ENCODE results near the gene NPPA.
"Not testable (repeated sequence)": the region's sequence is repeated elsewhere in the genome, so short reads cannot be mapped to it uniquely, and the experiment has no call there.

NPPA gene

DNA sequence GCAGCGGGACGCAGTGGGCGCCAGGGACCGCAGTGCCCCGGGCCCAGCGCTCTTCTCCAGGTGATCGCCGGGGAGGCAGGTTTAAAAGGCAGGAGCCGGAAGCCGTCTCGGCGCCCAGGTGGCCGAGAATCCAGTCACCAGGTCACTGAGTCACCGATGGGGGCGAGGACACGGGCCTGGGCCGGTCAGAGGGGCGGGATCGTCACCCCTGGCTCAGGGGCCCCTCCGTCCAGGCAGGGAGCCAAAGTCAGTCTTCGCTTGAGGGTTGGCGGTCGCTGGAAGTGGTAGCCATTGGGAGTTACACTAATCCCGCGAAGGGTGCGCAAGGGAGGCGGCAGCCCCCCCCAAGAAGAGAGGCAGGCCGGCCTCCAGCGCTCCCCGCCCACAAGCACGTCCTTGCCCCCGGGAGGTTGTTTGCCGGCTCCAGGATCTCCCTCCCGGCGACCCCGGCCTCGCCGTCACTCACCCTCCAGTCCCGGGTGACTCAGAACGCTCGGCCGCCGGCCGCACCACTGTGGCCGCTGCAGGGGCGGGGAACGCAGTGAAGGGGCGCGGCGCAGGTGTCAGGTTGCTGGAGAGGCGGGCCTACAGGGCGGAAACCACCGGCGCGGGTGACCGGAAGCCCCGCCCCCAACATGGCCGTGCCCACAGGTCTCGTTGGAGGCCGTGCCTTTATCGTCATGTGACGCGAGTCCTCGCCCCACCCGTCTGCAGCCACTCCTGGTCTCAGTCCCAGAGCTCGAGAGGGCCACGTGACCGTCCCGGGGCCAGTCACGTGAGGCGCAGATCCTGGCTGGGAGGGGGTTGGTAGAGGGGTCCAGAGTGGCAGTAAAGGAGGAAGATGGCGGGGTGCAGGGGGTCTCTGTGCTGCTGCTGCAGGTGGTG lies 41.9 kb downstream of the NPPA start, which contains the start of the genes CLCN6 and MTHFR:
TSS of gene CLCN6 (plus strand) at position 770 of the 885 bp plus-strand sequence. CDS start at position 842, 72 bp downstream.
TSS of gene MTHFR (minus strand) at position 543 of the 885 bp plus-strand sequence. CDS start 2,848 bp downstream, outside the sequence.
- peak; percentile 87 for DNase-seq

DNA sequence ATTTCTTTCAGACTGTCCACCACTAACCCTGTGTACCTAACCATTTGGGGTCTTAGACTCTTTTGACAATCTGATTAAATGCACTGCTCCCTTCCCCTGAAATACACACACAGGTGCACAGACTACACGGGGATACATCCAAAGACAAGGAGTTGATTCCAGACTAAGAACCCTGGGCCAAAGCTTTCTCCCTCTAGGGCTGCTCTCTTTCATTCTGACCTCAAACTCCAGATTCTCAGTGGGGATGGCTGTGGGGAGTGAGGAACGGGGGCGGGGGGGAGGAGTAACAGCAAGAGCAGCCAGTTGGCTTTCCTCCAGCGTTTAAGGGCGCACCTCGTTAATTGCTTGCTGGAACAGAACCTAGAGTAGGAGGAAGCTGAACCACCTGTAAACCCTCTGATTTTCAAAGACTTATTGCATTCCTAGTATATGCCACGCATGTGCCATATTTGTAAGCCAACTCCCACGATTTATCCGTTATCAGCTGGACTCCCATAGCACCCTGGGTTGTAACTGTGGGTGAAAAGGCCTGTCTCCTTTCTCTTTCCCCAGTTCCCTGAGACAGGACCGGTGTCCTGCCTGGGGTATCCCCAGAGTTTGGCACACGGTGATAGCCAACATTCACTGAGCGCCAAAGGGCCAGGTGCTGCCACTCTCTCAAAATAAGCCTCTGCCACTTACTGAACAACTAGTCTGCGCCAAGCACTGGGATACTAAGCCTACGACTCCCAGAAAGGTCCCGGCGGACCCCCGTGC lies 42.7 kb downstream of the NPPA start:
- no peak for DNase-seq

DNA sequence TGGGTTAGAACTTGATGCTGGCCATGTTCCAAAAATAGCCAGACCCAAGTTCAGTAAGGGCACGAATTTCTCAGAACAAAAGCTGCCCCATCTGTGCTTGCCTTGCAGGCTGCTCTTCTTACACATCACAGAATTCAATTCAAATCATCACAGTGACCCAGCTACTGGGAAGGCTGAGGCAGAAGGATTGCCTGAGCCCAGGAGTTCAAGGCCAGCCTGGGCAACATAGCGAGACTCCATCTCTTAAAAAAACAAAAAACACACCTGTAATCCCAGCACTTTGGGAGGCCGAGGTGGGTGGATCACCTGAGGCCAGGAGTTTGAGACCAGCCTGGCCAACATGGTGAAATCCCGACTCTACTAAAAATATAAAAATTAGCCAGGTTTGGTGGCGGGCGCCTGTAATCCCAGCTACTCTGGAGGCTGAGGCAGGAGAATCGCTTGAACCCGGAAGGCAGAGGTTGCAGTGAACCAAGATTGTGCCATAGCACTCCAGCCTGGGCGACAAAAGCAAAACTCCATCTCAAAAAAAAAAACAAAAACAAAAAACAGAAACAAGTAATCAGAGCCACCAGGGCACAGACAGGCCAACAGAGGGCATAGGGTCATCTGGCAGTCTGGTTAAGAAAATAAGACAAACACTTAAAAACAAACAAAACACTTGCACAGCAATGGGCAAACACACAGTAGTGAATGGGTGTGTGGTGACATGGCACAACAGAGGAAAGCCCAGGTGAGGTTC lies 43.5 kb downstream of the NPPA start:
- DNase-seq: not testable (repeated sequence)

DNA sequence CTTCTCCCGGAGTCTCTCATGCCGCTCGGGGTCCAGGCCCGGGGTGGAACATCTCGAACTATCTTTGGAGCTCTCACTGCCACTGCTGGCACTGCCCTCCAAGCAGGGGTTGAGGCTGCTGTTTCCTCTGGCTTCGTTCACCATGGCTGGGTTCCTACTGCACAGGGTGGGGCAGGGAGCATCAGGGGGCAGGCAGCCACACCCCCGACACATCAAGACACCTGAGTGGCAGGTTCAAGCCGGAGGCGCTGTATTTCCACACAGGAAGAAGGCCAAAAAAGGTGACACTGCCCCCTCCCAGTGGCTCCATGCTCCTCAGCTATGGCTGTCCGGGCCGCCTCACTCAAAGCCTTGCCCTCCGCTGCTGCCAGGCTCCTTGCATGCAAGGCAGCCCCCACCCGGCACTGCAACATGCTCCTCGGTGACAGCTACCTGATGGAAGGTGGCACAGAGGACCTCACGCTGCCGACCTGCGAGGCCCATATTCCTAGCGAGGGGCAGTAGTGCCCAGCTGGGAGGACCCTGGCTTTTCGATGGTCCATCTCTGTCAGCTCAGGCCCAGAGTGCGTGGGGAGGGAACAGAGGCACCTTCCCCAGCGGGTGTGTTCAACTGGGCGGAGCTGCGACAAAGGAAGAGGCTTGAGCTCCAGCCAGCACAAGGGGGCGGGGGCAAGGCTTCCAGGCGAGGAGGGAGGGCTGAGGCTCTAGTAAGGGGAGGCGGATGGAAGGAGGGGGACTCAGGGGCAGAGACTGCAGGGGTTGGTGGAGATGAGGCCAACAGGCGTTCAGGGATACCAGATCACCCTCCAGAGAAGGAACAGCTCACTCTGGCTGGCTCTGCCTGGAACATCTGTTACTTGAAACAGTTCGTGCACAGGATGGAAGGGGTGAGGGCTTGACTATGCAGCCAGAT lies 44.4 kb downstream of the NPPA start:
- DNase-seq: no peak

DNA sequence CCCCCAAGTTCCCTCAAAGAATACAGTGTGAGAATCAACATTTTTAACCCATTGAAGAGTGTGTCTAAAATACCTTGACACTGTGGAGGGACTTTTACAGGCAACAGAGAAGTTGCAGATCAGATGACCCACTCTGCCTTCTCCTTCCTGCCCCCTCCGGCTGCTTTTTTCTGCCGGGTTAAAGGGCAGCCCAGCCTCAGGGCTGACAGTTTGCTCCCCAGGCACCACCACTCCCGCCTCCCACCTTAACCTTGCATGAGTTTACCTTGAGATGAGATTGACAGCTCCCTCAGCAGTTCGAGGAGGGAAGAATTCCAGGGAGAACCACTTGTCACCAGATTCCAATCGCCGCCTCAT lies 45.0 kb downstream of the NPPA start:
- DNase-seq: no peak

DNA sequence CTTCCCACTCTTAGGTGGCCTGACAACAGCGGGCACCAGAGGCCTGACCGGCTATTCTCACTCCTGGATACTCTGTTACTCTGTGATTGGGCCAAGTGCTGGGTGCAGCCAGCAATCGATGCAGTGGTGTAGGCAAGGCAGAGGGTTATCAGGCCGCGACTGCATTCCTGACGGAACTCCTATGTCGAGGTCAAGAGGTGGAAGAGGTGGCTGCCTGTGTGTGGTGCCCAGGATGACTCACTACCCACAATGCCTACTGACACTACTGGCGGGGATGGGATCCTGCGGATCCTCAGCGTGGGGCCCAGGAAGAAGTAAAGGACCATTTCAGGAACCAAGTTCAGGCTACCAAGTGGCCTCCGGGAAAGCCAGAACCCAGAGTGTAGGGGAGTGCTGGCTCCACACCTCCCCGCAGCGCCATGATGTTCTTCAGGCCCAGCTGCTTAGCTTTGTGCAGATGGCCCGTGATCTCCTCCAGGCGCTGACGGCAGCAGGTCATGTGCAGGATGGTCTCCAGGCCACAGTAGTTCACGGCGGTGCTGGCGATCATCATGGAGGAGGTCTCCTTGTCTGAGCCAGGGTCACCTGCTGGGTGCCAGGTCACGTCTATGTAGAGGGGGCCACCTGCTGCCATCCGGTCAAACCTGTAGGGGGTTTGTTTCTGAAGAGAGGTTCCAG lies 46.7 kb downstream of the NPPA start:
- no peak for DNase-seq

DNA sequence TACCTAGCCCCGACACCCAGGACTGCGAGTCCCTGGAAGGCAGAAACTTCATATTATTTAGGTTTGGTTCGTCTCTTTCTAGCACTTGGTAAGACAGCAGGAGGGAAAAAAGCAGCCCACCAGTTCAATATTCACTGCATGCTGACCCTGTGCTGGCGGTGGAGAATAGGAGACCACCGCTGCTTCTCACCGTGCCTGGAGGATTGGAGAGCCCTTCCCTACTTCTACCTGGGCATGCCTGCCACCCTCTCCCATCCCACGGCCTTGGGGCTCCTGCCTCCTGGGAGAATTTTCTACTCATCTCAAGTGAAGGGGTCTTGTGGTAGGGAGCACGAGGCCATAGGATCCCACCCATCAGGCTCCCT lies 47.2 kb downstream of the NPPA start:
- no peak for DNase-seq

DNA sequence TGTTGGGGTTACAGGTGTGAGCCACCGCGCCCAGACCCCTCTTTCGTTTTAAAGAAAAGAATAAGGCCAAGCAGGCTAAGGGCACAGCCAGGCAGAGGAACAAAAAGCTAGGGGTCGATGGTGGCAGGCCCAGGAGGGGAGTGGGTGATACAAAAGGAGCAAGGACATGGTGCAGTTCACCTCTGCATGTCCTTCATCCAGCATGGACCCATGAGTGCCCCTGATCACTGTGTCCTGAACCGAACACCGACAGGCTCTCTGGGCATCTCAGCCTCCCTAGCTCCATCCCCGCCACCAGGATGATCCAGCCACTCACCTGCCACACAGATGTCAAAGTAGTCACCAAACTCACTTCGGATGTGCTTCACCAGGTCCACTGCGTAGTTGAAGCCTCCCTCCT lies 47.7 kb downstream of the NPPA start:
- DNase-seq: no peak

DNA sequence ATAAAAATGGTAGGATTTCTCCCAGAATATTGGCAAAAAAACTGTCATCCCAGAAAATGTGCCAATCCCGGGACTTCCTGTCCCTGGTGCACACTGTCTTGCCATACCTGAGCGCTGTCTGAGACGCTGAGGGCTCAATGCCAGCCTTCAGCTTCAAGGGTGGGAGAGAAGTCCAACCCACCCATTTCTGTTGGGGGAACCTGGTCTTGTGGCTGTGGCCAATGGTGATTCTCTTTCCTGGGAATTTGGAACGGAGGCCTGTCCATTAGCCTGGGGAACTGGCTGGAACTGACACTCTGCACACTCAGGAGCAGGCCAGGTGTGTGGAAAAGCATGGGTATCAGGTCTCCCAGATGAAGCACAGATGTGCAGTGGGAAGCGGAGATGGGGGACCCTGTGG lies 48.5 kb downstream of the NPPA start:
- no peak for DNase-seq

DNA sequence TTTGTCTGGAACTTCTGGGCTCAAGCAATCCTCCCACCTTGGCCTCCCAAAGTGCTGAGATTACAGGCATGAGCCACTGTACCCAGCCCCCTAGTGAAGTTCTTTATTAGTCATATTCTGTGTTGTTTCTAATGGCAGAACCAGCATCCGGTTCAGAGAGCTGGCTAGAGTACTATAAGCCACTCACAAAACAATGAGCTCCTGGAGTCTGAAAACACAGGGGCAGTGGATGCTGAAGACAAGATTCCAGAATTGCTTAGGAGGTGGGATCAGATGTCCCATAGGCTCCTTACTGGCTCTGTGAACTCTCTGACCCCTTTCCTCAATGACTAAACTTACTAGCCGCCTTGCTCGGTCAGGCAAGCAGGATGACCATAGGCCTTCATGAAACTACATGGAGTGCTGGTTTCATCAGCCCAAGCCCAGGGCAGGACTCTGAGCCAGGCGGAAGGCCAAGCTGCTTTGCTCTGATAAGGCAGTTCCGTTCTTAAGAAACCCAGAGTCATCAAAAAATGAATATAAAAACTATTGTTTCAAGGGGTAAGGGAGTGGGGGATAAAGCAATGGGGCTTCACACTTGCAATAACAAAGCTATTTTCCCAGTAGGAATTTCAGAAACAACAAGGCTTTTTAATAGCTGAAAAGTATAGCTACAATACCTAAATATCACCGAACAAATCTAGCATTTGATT lies 49.9 kb downstream of the NPPA start:
- no peak for DNase-seq

DNA sequence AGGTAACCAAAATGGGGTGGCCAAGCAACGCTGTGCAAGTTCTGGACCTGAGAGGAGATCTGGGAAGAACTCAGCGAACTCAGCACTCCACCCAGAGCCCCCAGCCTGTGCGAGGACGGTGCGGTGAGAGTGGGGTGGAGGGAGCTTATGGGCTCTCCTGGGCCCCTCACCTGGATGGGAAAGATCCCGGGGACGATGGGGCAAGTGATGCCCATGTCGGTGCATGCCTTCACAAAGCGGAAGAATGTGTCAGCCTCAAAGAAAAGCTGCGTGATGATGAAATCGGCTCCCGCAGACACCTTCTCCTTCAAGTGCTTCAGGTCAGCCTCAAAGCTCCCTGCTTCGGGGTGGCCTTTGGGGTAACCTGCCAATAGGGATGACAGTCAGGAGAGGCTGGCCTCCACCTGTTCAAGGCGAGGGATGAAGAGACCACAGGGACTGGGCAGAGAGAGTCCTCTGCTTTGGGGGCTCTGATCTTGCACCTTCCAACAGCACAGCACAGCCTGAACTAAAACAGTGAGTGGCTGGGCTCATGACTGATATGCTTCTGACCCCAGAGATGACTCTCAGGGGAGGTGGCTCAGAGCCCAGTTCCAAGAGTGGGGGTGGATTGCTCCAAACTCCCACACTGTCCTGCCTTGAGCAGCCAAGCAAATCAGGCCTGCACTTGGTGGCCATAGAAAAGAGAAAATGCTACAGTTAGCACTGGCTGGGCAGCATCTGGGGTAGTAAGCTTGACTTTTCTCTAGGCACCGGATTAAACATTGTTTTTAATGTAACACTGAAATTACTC lies 51.4 kb downstream of the NPPA start:
- DNase-seq: no peak
